Measurements from ENCODE around the gene KCNH3.
"Not testable (repeated sequence)": the region's sequence is repeated elsewhere in the genome, so short reads cannot be mapped to it uniquely, and the experiment has no call there.

KCNH3 gene

DNA sequence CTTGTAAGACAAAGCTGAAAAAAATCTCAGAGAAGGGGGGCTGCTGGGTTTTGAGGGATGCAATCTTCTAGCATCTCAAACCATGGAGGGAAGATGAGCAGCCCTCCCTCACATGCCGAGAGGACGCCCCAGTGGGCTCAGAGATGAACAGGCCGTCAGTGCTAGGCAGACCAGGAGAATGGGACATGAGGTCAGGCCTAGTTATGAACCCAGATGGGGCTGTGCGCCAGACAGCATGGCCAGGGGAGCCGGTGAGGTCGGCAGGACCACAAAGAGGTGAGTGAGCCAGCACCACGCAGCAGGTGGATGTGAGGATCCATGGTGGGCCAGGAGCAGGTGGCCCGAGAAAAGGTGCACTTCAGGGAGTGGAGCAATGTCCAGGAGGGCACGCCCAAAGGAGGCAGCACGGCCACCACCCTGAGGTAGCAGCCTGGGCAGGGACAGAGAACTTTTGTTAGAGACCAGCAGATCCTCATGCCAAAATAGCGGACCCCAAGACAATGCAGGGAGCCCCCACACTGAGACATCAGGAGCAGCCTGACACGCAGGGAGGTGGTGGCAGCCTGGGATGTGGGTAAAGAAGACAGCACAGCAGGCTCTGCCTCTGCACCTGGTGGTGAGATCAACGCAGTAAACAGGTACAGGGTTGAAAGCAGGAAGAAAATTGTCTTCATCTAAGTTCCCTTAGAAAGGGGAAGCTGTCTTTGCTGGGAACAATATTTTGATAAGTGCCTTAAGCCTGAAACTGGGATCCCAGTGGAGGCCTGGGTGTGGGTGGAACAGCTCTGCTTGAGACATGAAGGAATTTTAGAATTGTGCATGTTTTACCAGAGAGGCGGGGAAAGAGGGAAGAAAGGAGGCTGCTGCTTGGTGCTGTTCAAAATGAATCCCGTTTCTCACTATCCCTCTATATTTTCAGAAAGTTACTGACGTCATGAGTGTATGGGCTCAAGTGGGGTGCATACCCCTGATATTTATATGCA lies 46.9 kb downstream of the KCNH3 start:
- DNase-seq (ENCODE audit: low read depth, low spot score) = no peak

DNA sequence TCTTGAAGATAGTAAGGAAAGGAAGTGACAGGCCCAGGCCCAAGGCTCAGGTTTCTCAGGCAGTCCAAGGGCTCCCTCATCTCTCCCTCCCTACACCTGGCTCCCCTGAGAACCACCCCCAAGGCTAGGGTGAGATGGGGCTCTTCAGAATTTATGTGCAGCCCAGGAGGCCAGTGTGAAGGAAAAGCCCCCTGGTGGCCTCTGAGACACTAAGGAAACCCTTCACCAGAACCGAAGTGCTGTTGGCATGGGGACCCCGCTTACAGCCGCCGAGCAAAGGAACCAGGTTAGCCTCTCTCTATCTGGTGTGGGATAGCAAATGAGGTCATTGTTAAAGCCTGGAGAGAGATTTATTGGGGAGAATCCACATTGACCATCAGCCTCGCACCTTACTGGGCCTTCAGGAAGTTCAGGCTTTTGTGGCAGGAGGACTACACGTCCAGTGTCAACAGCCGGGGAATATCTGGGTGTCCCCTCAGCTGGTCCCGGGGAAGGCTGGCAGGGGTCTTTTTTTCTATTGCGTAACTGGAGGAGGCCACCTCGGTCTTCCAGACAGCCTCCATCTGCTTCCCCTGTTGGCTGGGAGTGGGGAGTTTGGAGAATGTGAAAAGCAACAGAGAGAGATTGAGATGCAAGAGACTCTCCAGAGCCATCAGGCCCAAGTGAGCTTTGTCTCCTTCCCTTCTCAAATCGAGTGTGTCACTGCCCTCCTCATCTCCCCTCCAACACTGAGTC lies 48.5 kb downstream of the KCNH3 start:
- DNase-seq (ENCODE audit: low read depth, low spot score) = no peak

DNA sequence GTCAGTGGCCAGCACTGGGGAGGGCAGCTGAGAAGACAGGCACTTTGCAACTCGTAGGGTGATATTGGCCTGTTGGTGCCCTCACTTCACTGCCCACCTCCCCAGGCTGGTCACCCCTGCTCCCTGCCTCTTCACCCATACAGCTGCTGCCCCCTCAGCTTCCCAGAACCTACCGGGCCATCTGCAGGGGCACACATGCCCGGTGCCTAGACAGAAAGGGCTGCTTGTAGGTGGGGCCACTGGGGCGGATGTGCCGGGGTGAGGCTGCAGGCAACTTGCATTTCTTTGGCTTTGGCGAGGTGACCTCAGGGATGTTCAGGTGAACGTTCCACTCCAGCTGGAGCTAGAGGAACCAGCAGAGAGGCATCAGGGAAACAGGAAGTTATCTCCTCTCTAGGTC lies 49.5 kb downstream of the KCNH3 start:
- DNase-seq (ENCODE audit: low read depth, low spot score) = no peak

DNA sequence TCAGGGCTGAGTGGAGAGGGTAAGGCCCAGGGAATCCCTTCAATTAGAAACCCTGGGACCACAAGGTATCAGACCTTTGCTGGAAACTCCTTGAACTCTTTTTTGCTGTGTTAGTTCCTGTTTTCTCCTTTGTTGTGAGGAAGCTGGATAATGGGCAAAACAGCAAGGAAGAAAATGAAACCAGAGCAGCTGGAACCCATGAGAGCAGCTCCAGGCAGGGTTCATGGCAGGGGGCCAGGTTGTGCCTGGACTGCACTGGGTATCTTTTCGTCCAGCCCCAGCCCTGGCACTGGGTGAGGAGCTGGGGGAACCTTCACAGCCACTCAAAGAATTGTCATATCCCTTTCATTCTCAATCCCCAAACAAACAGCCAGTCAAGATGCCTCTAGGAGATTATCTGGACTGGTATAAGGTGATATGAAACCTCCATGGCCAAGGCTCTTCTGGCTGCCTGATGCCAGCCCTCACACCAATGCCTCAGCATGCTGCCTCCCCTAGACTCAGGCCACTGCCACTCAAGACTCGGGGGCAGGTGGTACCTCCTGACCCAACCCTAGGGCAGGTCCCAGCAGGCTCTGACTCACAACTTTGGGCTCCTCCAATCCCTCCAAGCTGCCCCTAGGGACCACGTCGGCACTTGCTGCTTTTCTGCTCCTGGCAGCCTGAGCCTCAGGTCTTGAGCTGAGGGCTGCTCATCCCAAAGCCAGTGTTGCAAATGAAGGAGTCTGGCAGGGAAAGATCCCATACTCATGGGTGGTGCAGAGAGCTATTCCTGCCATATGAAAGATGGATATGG lies 50.1 kb downstream of the KCNH3 start:
- no peak for DNase-seq (ENCODE audit: low read depth, low spot score)

DNA sequence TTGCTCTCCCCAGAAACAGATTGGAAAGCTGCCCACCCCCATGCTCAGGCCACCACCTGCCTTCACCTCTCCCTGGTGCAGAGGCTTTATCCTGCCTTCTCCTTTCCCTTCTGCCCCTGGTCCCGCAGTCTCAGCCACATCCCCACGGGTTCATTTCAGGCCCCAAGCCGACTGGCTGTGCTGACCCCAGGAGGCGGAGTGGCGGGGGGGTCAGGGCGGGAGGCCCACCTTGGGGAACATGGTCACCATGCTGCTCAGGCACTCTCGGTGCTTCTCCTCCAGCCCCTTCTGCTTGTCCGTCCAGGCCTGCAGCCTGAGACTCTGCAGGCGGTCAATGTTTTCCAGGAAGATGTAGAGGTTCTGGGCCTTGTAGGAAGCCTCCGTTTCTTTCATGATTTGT lies 59.7 kb downstream of the KCNH3 start:
- DNase-seq (ENCODE audit: low read depth, low spot score) = no peak

DNA sequence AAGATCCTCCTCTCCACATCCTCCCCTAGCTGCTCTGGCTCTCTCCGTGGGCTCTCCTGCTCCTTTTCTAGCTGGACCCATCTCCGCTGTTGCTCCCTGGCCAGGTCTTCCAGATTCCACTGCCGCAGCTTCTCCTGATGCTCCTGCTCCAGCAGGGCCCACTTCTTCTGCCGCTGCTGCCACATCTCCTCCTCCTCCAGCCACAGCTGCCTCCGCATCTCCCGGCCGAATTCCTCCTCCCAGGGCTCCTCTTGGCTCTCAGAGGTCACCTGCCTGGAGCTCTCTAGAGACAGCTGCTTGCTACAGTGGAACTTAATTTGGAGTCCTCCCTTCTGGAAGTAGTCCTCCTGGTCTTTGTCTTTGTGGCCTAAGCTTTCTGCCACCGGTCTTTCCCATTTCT lies 61.1 kb downstream of the KCNH3 start:
- DNase-seq (ENCODE audit: low read depth, low spot score) = no peak

DNA sequence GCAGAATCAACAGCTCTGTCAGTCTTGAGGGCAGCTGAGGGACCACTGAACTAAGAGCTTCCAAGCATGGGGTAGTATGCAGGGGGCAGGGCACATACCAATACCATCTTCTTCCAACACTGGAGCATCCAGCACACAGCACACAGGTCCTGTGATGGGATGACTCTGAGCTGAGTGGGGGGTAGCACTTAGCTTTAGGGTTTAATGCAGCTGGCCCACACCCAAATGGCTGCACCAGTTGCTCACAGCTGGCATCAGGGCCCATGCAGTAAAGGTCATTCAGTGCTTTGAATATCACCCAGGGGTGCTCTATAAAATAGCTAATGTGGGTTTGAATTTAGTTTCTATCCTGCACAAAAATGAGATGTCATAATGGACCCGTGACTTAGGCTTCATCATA lies 64.9 kb downstream of the KCNH3 start:
- no peak for DNase-seq (ENCODE audit: low read depth, low spot score)

DNA sequence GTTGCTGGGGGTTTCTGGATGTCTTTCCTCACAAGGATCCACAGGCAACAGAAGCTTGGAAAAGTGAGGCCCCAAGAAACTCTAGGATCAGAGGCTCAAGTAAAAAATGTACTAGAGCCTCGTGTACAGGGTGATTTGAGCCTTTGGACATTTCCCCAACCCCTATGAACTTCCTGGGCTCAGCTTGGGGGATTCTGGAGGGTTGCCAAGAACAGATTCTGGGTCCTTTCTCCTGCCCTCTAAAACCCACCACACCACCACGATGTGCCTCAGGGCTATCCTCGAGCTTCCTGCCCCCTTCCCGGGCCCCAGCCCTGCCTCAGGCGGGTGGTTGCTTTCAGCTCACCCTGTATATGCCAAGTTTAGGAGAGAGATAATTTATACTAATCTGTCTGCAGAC lies 66.0 kb downstream of the KCNH3 start:
- no peak for DNase-seq (ENCODE audit: low read depth, low spot score)

DNA sequence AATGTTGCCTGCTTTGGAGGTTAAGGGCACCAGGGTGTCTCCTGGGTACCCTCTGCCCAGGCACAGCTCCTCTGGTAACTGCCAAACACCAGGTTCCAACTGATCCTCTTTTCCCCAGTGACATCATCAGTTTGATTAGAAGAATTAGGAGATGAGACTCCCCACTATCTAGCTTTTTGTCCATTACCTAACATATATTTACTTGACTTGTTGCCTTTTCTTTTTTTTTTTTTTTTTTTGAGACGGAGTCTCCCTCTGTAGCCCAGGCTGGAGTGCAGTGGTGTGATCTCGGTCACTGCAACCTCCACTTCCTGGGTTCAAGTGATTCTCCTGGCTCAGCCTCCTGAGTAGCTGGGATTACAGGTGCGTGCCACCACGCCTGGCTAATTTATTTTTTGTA lies 66.7 kb downstream of the KCNH3 start, which contains the start of gene FAM186B:
Gene FAM186B (minus strand): TSS at position 101 of the 400 bp plus-strand sequence. CDS start 162 bp downstream, outside the sequence.
- not testable (repeated sequence) for DNase-seq (ENCODE audit: low read depth, low spot score)

All from iPS DF 19.7 (cell line).